Measurements from ENCODE around the gene ZNF253. TPM values are rescaled to one million over a fixed set of nuclear protein-coding genes. Genes with fewer than 3 reads are reported as not detected.
A peak's percentile ranks its signal among the peaks of the same experiment; 100 is the strongest.

ZNF253 gene
- total and polyA plus RNA-seq, 9 of the 15 experiments (the other 6 are each of a cell fraction or from before 2014, with no cell fraction given), result 4.0 to 14.4 (median 7.5) TPM

DNA sequence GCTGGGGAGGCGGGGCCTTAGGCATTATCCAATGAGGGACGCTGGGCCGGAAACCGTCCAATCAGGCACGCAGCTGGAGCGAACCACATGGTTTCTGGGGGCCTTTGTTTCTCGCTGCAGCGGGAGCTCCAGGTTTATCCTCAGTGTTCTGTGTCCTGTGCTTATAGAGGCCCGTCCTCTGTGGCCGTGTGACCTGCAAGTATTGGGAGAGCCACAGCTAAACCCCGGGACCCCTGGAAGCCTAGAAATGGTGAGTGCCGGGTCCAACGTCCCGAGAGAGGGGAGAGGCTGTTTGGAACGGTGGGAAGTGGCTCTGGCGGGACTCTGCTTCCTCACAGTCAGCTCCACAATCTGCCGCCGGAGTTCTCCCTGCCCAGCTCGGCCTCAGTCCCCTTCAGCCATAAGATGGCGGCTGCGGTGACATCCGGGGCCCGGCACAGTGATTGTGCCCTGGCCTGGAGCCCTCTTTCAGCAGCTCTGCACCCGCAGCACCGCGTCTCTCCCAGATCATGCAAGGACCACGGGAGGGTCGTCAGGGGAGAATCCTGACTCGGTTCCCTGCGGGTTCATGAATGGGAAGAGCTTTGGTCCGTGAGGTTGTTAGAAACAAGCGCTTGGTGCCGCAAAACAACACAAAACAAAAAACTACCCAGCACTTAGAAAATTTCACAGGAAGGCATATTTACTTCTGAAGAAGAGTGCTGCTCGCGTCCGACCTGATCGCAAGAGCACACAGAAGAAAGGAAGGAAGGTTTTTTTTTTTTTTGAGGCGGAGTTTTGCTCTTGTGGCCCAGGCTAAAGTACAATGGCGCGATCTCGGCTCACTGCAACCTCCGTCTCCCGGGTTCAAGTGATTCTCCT lies at the start of gene ZNF253 (continued):
- no peak for TF ChIP-seq ZNF644 (tag; IDR thresholded peaks at IDR 0.05; ENCODE audit: low read depth)
- TF ChIP-seq HDGF (IDR thresholded peaks at IDR 0.05), result no peak
- TF ChIP-seq NBN (IDR thresholded peaks at IDR 0.05; ENCODE audit: low read depth), result peak; percentile 63; the same call in 1 of the 2 replicates
- TF ChIP-seq FOXA1 (IDR thresholded peaks at IDR 0.05; ENCODE audit: borderline replicate concordance), result no peak
- TF ChIP-seq SMAD1 (IDR thresholded peaks at IDR 0.05; ENCODE audit: low read depth, low read length, partially characterized antibody), result peak; percentile 72
- no peak; the same call in 1 of the 2 replicates for TF ChIP-seq TGIF2 (CRISPR knock-in tag; IDR thresholded peaks at IDR 0.05)
- TF ChIP-seq SLC30A9 (CRISPR knock-in tag; IDR thresholded peaks at IDR 0.05), result no peak
- no peak for TF ChIP-seq CBX8 (IDR thresholded peaks at IDR 0.05; ENCODE audit: borderline replicate concordance, extremely low read depth, low read depth, low read length, poor library complexity, severe bottlenecking)
- TF ChIP-seq DDX20 (tag; IDR thresholded peaks at IDR 0.05; ENCODE audit: low read depth), result no peak
- TF ChIP-seq, protein P1, sequence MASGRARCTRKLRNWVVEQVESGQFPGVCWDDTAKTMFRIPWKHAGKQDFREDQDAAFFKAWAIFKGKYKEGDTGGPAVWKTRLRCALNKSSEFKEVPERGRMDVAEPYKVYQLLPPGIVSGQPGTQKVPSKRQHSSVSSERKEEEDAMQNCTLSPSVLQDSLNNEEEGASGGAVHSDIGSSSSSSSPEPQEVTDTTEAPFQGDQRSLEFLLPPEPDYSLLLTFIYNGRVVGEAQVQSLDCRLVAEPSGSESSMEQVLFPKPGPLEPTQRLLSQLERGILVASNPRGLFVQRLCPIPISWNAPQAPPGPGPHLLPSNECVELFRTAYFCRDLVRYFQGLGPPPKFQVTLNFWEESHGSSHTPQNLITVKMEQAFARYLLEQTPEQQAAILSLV (tag; IDR thresholded peaks at IDR 0.05), result no peak
- no peak for TF ChIP-seq BRCA1 (IDR thresholded peaks at IDR 0.05)
- TF ChIP-seq BRCA1 (CRISPR knock-in tag; IDR thresholded peaks at IDR 0.05), result no peak
- TF ChIP-seq KDM1A (IDR thresholded peaks at IDR 0.05), result no peak
- TF ChIP-seq ZNF143 (CRISPR knock-in tag; IDR thresholded peaks at IDR 0.05), result no peak
- TF ChIP-seq, protein P2, sequence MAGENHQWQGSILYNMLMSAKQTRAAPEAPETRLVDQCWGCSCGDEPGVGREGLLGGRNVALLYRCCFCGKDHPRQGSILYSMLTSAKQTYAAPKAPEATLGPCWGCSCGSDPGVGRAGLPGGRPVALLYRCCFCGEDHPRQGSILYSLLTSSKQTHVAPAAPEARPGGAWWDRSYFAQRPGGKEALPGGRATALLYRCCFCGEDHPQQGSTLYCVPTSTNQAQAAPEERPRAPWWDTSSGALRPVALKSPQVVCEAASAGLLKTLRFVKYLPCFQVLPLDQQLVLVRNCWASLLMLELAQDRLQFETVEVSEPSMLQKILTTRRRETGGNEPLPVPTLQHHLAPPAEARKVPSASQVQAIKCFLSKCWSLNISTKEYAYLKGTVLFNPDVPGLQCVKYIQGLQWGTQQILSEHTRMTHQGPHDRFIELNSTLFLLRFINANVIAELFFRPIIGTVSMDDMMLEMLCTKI (IDR thresholded peaks at IDR 0.05; ENCODE audit: partially characterized antibody), result no peak
- no peak for TF ChIP-seq RFX1 (IDR thresholded peaks at IDR 0.05)
- TF ChIP-seq, protein P3, sequence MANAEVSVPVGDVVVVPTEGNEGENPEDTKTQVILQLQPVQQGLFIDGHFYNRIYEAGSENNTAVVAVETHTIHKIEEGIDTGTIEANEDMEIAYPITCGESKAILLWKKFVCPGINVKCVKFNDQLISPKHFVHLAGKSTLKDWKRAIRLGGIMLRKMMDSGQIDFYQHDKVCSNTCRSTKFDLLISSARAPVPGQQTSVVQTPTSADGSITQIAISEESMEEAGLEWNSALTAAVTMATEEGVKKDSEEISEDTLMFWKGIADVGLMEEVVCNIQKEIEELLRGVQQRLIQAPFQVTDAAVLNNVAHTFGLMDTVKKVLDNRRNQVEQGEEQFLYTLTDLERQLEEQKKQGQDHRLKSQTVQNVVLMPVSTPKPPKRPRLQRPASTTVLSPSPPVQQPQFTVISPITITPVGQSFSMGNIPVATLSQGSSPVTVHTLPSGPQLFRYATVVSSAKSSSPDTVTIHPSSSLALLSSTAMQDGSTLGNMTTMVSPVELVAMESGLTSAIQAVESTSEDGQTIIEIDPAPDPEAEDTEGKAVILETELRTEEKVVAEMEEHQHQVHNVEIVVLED (CRISPR knock-in tag; IDR thresholded peaks at IDR 0.05), result no peak
- no peak for TF ChIP-seq TFAM (CRISPR knock-in tag; conservative IDR thresholded peaks at IDR 0.05)
- TF ChIP-seq PTRF (tag; IDR thresholded peaks at IDR 0.05), result no peak
- no peak for TF ChIP-seq ZFPM2 (CRISPR knock-in tag; IDR thresholded peaks at IDR 0.05)
- TF ChIP-seq PTBP1 (IDR thresholded peaks at IDR 0.05; ENCODE audit: low read depth, low read length), result no peak
- TF ChIP-seq CBFA2T3 (IDR thresholded peaks at IDR 0.05), result no peak
- TF ChIP-seq SMAD2 (IDR thresholded peaks at IDR 0.05; ENCODE audit: low read depth, low read length), result no peak
- TF ChIP-seq, protein P4, sequence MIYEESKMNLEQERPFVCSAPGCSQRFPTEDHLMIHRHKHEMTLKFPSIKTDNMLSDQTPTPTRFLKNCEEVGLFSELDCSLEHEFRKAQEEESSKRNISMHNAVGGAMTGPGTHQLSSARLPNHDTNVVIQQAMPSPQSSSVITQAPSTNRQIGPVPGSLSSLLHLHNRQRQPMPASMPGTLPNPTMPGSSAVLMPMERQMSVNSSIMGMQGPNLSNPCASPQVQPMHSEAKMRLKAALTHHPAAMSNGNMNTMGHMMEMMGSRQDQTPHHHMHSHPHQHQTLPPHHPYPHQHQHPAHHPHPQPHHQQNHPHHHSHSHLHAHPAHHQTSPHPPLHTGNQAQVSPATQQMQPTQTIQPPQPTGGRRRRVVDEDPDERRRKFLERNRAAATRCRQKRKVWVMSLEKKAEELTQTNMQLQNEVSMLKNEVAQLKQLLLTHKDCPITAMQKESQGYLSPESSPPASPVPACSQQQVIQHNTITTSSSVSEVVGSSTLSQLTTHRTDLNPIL (CRISPR knock-in tag; IDR thresholded peaks at IDR 0.05), result no peak
- no peak for TF ChIP-seq XRCC4 (IDR thresholded peaks at IDR 0.05; ENCODE audit: extremely low read depth, insufficient read depth, insufficient read length)
- peak; percentile 98 for TF ChIP-seq L3MBTL2 (IDR thresholded peaks at IDR 0.05)

All from K562 (cell line).